ENCODE results near the gene ICE2. TPM values are rescaled to one million over a fixed set of nuclear protein-coding genes. Genes with fewer than 3 reads are reported as not detected.

Gene ICE2
- total and polyA plus RNA-seq, 2 experiments from 2014 or later, result 64.2 to 64.3 TPM

GRCh38 chr15:60416484-60416883 is 62.5 kb downstream of the ICE2 start:
- Histone ChIP-seq H2AFZ (no peak overlapping the region), H3K4me1 (ENCODE audit: insufficient read depth) (no peaks in the 10 kb centered on the region), H3F3A (replicated peaks; ENCODE audit: low read depth) (0 out of 2 replicates have a peak, but pooled peaks cover 3% of the 10 kb centered on the region), H3K4me2 (no peak overlapping the region), H3K27ac (ENCODE audit: low read depth) (no peak overlapping the region), H3K27me3 (ENCODE audit: insufficient read depth) (no peaks in the 10 kb centered on the region), H3K4me3 (no peak overlapping the region), H3K79me2 (replicated peaks; ENCODE audit: insufficient read depth) (no peaks in the 10 kb centered on the region), H4K20me1 (replicated peaks; ENCODE audit: insufficient read depth) (no peaks in the 10 kb centered on the region), H3K36me3 (ENCODE audit: insufficient read depth) (no peaks in the 10 kb centered on the region), H3K9me2 (ENCODE audit: insufficient read depth) (no peaks in the 10 kb centered on the region)
- no peak for TF ChIP-seq CTCF (conservative IDR thresholded peaks at IDR 0.05; ENCODE audit: low read depth in 2 of 2)
- no peak for TF ChIP-seq REST (IDR thresholded peaks at IDR 0.05; ENCODE audit: unreplicated experiment)
- no peak for TF ChIP-seq ZNF114 (CRISPR knock-in tag; IDR thresholded peaks at IDR 0.05)
- TF ChIP-seq ETS1 (IDR thresholded peaks at IDR 0.05), result no peak
- TF ChIP-seq EZH2phosphoT487 (IDR thresholded peaks at IDR 0.05; ENCODE audit: unreplicated experiment), result no peak
- no peak for TF ChIP-seq JUNB (IDR thresholded peaks at IDR 0.05; ENCODE audit: unreplicated experiment)
- TF ChIP-seq EZH2 (IDR thresholded peaks at IDR 0.05; ENCODE audit: low read depth, unreplicated experiment), result no peak
- TF ChIP-seq NANOG (IDR thresholded peaks at IDR 0.05; ENCODE audit: borderline replicate concordance), result no peak
- TF ChIP-seq ZNF331 (CRISPR knock-in tag; IDR thresholded peaks at IDR 0.05; ENCODE audit: low read depth), result no peak
- TF ChIP-seq POLR2AphosphoS5 (IDR thresholded peaks at IDR 0.05; ENCODE audit: low read depth), result no peak
- TF ChIP-seq ZNF462 (CRISPR knock-in tag; IDR thresholded peaks at IDR 0.05), result no peak
- TF ChIP-seq CREB1 (CRISPR knock-in tag; IDR thresholded peaks at IDR 0.05; ENCODE audit: low read depth), result no peak
- TF ChIP-seq STAT1 (IDR thresholded peaks at IDR 0.05; ENCODE audit: unreplicated experiment), result no peak
- H3K4me3 Mint-ChIP-seq, result no peak overlapping the region
- DNase-seq (ENCODE audit: low spot score), result no peak
- no peak for ATAC-seq
- no peaks in the 10 kb centered on the region for H3K36me3 Mint-ChIP-seq (ENCODE audit: low read depth)
- no peaks in the 10 kb centered on the region for H3K9me3 Mint-ChIP-seq
- H3K27ac Mint-ChIP-seq, result no peak overlapping the region
- peaks cover 5% of the 10 kb centered on the region; the same call in 2 of the 3 replicates for H3K4me1 Mint-ChIP-seq
- no peaks in the 10 kb centered on the region for H3K27me3 Mint-ChIP-seq (ENCODE audit: insufficient read depth, low read depth, poor library complexity)

Measured in GM23338 (cell line).